ENCODE results near the gene CDH13.

Gene CDH13

GRCh38 chr16:83685615-83686165, 1058.9 kb downstream of the CDH13 start:
- DNase-seq (ENCODE audit: low read depth) = no peak

- DNase-seq (ENCODE audit: low read depth) = no peak
Measured at GRCh38 chr16:83686726-83687125, 1060.0 kb downstream of the CDH13 start.

DNA sequence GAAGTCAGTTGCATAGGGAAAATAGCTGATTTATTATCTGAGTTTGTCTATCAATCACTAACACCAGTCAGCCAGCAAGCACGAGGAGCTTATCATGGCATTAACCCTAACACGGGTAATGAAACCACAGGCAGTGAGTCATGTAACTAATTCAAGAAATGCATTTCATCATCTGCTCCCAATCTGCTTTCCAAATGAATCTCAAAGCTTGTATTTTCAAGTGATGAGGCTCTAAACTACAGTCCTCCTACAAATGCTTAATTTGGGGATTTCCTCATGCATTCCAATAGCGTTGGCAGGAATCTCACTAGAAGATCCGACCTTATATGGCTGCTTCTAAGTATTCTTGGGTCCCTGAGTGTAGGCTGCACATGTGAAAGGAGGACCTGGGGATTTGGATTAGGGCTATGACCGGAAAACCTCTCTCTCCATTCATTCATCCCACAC, 1062.6 kb downstream of the CDH13 start:
- peak; percentile 92 for DNase-seq (ENCODE audit: low read depth)

DNA sequence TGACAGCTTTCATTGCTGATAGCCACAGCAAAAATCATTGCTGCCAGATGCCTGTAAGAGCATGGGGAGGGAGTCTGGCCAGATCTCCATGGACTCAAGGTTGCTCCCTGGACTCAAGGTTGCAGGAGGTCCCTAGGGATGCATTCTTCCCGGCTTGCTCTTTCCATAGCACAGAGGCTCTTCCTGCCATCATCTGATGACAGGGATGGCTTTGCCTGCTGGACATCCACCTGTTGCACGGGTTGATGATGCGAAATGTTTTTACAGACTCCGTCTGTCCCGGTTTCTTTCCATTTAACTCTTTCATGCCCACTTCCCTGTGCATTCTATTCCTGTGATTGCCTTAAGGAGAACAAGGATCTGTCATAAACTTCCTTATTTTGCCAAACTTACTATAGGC, 1065.5 kb downstream of the CDH13 start:
- DNase-seq (ENCODE audit: low read depth) = no peak

DNA sequence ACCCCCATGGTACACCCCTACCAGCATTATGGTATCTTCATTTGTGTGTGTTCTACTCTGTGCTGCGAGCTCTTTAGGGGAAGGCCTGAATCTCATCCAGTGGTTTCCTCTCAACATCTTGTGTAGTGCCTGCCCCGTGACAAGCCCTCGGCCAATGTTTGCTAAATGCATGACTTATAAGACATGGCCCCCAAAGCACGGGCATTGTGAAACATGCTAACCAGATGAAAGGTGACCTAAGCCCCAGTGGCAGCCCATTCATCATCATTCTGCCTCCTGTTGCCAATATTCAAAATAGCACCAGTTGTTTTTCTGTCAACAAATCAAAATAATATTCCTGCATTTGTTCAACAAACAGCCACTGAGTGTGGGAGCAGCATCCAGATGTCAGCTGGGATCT, 1072.2 kb downstream of the CDH13 start:
- no peak for DNase-seq (ENCODE audit: low read depth)

- no peak for DNase-seq (ENCODE audit: low read depth)
Measured at GRCh38 chr16:83699817-83700216, 1073.0 kb downstream of the CDH13 start.

GRCh38 chr16:83700918-83701317, 1074.1 kb downstream of the CDH13 start:
- DNase-seq (ENCODE audit: low read depth) = no peak

GRCh38 chr16:83701494-83701893, 1074.7 kb downstream of the CDH13 start:
- no peak for DNase-seq (ENCODE audit: low read depth)

DNA sequence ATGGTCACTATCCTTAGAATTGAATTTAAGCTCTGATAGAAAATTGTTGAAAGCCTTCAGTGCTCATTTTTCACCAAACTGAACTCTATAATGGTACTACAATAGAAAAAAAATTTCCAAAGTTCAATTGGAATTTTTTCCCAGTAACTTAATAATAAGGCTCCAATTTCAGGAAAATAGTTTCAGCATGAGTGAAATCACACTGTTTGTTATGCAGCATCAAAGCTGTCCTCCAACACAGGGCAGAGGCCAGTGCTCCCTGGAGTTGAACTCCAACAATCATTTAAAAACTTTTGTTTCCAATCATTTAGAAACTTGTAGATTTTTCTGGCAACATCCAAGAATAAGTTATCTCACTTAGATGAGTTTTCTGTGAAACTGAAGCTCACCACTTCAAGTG, 1077.9 kb downstream of the CDH13 start:
- DNase-seq (ENCODE audit: low read depth) = no peak

DNA sequence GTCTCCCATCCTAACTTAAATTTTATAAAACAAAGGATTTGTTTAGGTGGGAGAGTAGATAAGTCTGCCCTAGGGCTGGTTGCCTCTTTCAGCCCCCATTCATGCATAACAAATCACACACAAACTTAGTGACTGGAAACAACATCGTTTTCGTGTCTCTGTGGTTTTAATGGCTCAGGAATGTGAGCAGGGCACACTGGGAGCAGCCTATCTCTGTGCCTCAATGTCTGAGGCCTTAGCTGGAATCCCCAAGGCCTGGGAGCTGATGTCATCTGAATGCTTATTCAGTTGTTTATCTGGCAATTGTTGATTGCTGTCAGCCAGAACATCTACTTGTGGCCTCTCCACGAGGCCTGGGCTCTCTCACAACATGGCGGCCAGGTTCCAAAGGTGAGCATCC, 1079.1 kb downstream of the CDH13 start:
- DNase-seq (ENCODE audit: low read depth) = no peak

- DNase-seq (ENCODE audit: low read depth) = no peak
Measured at GRCh38 chr16:83706394-83706793, 1079.6 kb downstream of the CDH13 start.

- DNase-seq (ENCODE audit: low read depth) = no peak
Measured at GRCh38 chr16:83711069-83711468, 1084.3 kb downstream of the CDH13 start.

DNA sequence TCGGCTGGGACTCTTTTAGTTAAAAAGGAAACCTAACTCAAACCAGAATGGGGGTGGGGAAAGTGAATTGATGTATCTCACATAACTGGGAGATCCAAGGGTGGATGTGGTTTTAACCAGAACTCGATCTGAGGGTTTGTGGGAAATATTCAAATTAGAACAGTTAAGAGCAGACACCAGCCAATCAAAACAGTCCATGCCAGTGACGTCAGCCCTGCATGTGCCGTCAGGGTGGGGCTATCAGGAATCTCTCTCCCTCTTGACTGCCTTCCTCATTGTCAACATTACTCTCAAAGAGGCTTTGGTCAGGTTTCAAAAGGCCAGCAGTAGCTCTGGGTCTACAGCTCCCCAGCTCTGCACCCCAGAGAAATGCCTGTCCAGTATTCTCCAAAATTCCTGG, 1086.8 kb downstream of the CDH13 start:
- DNase-seq (ENCODE audit: low read depth) = no peak

GRCh38 chr16:83714286-83714685, 1087.5 kb downstream of the CDH13 start:
- no peak for DNase-seq (ENCODE audit: low read depth)

- DNase-seq (ENCODE audit: low read depth) = no peak
Measured at GRCh38 chr16:83715217-83715920, 1088.6 kb downstream of the CDH13 start.

DNA sequence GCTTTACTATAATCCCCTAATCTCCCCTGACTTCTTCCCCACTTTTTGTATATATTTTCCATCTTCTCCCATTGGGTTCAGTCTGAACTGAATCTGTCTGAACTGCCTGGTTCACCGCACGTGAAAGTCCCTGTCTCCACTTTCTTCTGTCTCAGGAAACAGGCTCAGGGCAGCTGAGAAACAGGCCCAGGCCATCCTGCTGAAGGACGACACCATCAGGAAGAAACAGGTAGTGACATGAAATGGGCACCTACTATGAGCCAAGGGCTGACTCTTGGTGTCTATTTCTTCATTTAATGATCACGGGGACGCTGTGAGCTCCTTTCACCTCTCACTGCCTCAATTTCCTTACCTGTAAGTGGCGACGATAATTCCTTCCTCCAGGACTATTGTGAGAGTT, 1090.5 kb downstream of the CDH13 start:
- DNase-seq (ENCODE audit: low read depth) = no peak

DNA sequence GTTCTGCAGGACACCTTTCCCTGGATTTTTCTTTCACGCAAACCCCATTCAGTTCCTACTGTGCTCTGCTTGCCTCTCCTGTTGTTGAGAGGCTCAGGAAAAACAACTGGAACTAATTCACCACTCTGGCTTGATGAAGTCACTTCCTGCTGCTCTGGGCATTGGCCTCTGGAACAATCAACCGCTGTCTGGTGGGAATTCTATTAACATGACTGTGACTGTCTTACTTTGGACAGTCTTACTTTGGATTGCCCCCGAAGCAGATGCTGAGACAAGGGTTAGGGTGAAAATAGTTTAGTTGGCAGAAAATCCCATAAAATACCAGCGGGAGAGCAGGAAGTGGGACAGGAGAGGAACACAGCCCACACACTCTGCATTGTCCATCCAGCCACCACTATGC, 1091.0 kb downstream of the CDH13 start:
- peak; percentile 69 for DNase-seq (ENCODE audit: low read depth)

DNA sequence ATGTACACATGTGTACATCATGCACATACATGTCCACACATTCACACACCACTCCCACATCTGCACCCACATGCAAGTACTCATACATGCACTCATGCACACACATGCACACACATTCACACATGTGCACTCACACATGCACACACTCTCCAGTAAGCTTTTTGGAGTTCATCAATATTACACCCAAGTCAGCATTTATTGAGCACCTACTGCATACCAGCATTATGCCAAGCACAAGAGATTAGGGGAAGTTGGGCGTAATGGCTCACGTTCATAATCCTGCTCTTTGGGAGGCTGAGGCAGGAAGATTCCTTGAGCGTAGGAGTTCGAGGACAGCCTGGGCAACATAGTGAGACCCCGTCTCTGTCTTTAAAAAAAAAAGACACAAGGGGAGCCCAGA, 1093.4 kb downstream of the CDH13 start:
- DNase-seq (ENCODE audit: low read depth) = no peak

DNA sequence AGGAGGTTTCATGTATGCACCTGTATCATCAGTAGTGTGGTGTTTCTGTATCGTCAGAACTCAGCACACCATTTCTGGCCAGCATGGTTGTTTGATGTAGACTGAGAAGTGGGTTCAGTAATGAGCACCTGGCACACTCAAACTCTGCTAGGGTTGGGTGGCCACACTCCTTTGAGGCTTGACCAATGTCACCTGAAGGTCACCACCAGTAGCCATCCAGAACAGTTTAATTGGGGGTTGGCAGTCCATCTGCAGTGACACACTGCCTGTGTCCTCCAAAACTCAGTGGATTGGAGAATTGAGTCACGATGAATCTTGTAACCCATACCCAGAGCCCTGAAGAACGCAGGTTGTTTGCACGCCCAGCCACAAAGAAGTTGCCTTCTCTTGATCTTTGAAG, 1094.2 kb downstream of the CDH13 start:
- no peak for DNase-seq (ENCODE audit: low read depth)

GRCh38 chr16:83721676-83722075, 1094.9 kb downstream of the CDH13 start:
- DNase-seq (ENCODE audit: low read depth) = no peak

- DNase-seq (ENCODE audit: low read depth) = no peak
Measured at GRCh38 chr16:83722456-83723183, 1095.9 kb downstream of the CDH13 start.

DNA sequence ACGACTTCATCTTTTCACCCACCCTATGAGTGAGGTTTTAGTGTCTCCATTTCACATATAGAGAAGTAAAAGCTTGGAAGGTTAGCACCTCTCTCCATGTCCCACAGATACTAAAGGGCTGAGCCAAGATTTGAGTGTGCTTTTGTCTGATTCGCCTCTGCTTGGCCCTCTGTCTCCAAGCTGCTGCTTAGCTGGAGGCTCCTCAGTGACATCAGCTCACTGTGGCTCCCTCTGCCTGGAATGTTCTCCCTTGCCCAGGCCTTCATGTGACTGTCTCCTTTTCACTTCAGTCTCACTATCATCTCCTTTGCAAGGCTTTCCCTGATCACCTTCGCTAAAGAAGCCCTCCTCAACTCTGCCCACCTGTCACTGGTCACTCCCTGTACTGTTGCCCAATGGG, 1096.5 kb downstream of the CDH13 start:
- no peak for DNase-seq (ENCODE audit: low read depth)

GRCh38 chr16:83723901-83724300, 1097.1 kb downstream of the CDH13 start:
- DNase-seq (ENCODE audit: low read depth) = no peak

Data from GM04504 (cell line).